ENCODE results near the gene SLC9A8. TPM values are rescaled to one million over a fixed set of nuclear protein-coding genes. Genes with fewer than 3 reads are reported as not detected.

The SLC9A8 gene
- total RNA-seq, 4 donors from 2014 or later = 4.8 to 8.1 (median 7.0) TPM

GRCh38 chr20:49832632-49833327 lies 20.2 kb downstream of the SLC9A8 start:
- H3K4me3 ChIP-seq (ENCODE audit: low read depth, poor library complexity, severe bottlenecking) = no peak overlapping the region
- TF ChIP-seq CTCF (IDR thresholded peaks at IDR 0.05) (no peak), POLR2A (IDR thresholded peaks at IDR 0.05) (no peak)
- peak in 1 of 2 donors; percentile 54 for DNase-seq (ENCODE audit: low spot score in 2 of 2)
- WGBS, 2 donors = 80 to 91% methylated on average over 13 of the region's 13 CpGs
- intact Hi-C loops (cut with DNase I; ENCODE audit: low total_unique reads) = no loop called here

GRCh38 chr20:49833483-49833882 lies 20.9 kb downstream of the SLC9A8 start:
- WGBS, 2 donors = 89 to 97% methylated on average over 4 of the region's 4 CpGs
- no peak overlapping the region for H3K4me3 ChIP-seq (ENCODE audit: low read depth, poor library complexity, severe bottlenecking)
- no peak for DNase-seq (ENCODE audit: low spot score in 2 of 2)
- intact Hi-C loops (cut with DNase I; ENCODE audit: low total_unique reads) = no loop called here
- no peak for TF ChIP-seq CTCF (IDR thresholded peaks at IDR 0.05)
- TF ChIP-seq POLR2A (IDR thresholded peaks at IDR 0.05) = no peak

- WGBS, 2 donors = 47 to 48% methylated on average over 4 of the region's 4 CpGs
- DNase-seq (ENCODE audit: low spot score in 2 of 2) = no peak
- intact Hi-C loops (cut with DNase I; ENCODE audit: low total_unique reads) = no loop called here
- TF ChIP-seq CTCF (IDR thresholded peaks at IDR 0.05) (no peak), POLR2A (IDR thresholded peaks at IDR 0.05) (no peak)
- H3K4me3 ChIP-seq (ENCODE audit: low read depth, poor library complexity, severe bottlenecking) = no peak overlapping the region
Observed at GRCh38 chr20:49835031-49835430, 22.4 kb downstream of the SLC9A8 start.

- no peak overlapping the region for H3K4me3 ChIP-seq (ENCODE audit: low read depth, poor library complexity, severe bottlenecking)
- DNase-seq (ENCODE audit: low spot score in 2 of 2) = no peak
- WGBS, 2 donors = 78 to 82% methylated on average over 8 of the region's 8 CpGs
- no peak for TF ChIP-seq POLR2A (IDR thresholded peaks at IDR 0.05)
- no peak for TF ChIP-seq CTCF (IDR thresholded peaks at IDR 0.05)
- intact Hi-C loops (cut with DNase I; ENCODE audit: low total_unique reads) = no loop called here
Observed at GRCh38 chr20:49838546-49838945, 25.9 kb downstream of the SLC9A8 start.

GRCh38 chr20:49843139-49843538 lies 30.5 kb downstream of the SLC9A8 start:
- no peak overlapping the region for H3K4me3 ChIP-seq (ENCODE audit: low read depth, poor library complexity, severe bottlenecking)
- TF ChIP-seq CTCF (IDR thresholded peaks at IDR 0.05) = no peak
- no peak for TF ChIP-seq POLR2A (IDR thresholded peaks at IDR 0.05)
- intact Hi-C loops (cut with DNase I; ENCODE audit: low total_unique reads) = no loop called here
- DNase-seq (ENCODE audit: low spot score in 2 of 2) = no peak
- WGBS, 2 donors = 58 to 62% methylated on average over 3 of the region's 3 CpGs
